Ishikawa (cell line): ENCODE data around the gene KAT6B.

ENCODE experiments used
- CEBPB ChIP-seq: IDR thresholded peaks from 2 replicates; pipeline ENCODE4 v1.6.1; 2012
- CREB1 ChIP-seq: IDR thresholded peaks from 2 replicates; pipeline ENCODE4 v1.6.1; 2012; ENCODE audit warnings: low read depth
- EGR1 ChIP-seq: IDR thresholded peaks from 2 replicates; pipeline ENCODE4 v1.6.1; 2012
- EP300 ChIP-seq: IDR thresholded peaks from 2 replicates; pipeline ENCODE4 v1.6.1; 2012; ENCODE audit warnings: borderline replicate concordance
- FOXM1 ChIP-seq: IDR thresholded peaks from 2 replicates; pipeline ENCODE4 v1.6.1; 2012; ENCODE audit warnings: low read depth, borderline replicate concordance
- NFIC ChIP-seq: IDR thresholded peaks from 2 replicates; pipeline ENCODE4 v1.6.1; 2012
- RAD21 ChIP-seq: IDR thresholded peaks from 2 replicates; pipeline ENCODE4 v1.6.1; 2012; ENCODE audit warnings: low read depth
- TAF1 ChIP-seq: IDR thresholded peaks from 2 replicates; pipeline ENCODE4 v1.6.1; 2012; ENCODE audit warnings: low read depth, mild to moderate bottlenecking
- TCF12 ChIP-seq: IDR thresholded peaks from 2 replicates; pipeline ENCODE4 v1.6.1; 2012; ENCODE audit warnings: low read depth
- TEAD4 ChIP-seq: IDR thresholded peaks from 2 replicates; pipeline ENCODE4 v1.6.1; 2012
- YY1 ChIP-seq: IDR thresholded peaks from 2 replicates; pipeline ENCODE4 v1.6.1; 2012; ENCODE audit warnings: low read depth
- ZBTB7A ChIP-seq: IDR thresholded peaks from 2 replicates; pipeline ENCODE4 v1.6.1; 2012; ENCODE audit warnings: low read depth
- TF ChIP-seq, protein P1 (sequence below): IDR thresholded peaks from 2 replicates; pipeline ENCODE4 v1.6.1; 2012
- TF ChIP-seq, protein P2 (sequence below): IDR thresholded peaks from 2 replicates; pipeline ENCODE4 v1.6.1; 2012
- TF ChIP-seq, protein P3 (sequence below): IDR thresholded peaks from 2 replicates; pipeline ENCODE4 v1.6.1; 2012; ENCODE audit warnings: low read depth, mild to moderate bottlenecking

The KAT6B gene

DNA sequence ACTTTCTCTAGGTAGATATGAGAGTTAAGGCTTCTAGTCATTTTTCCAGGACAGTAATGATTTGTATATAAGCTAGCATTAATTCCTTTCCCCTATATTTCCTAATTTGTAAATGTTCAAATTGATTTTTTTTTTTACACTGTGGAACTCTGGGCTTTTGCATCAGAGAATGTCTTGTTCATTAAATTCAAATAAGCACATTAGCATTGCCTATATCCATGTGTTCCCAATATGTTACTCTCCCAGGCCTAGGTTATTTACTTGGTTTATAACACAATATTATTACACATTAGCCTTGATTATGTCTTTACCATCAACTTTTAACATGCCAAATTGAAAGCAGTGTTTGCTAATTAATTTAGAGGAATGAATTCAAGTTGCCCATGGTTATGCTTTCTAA lies 201.6 kb downstream of the KAT6B start:
- TF ChIP-seq YY1 (no peak), EP300 (no peak), EGR1 (no peak), TEAD4 (no peak), RAD21 (no peak), ZBTB7A (no peak), TCF12 (no peak), NFIC (no peak), FOXM1 (no peak), TAF1 (no peak), CREB1 (no peak), CEBPB (no peak)
- TF ChIP-seq, protein P1, sequence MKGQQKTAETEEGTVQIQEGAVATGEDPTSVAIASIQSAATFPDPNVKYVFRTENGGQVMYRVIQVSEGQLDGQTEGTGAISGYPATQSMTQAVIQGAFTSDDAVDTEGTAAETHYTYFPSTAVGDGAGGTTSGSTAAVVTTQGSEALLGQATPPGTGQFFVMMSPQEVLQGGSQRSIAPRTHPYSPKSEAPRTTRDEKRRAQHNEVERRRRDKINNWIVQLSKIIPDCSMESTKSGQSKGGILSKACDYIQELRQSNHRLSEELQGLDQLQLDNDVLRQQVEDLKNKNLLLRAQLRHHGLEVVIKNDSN, result no peak
- TF ChIP-seq, protein P2, sequence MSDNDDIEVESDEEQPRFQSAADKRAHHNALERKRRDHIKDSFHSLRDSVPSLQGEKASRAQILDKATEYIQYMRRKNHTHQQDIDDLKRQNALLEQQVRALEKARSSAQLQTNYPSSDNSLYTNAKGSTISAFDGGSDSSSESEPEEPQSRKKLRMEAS, result no peak
- TF ChIP-seq, protein P3, sequence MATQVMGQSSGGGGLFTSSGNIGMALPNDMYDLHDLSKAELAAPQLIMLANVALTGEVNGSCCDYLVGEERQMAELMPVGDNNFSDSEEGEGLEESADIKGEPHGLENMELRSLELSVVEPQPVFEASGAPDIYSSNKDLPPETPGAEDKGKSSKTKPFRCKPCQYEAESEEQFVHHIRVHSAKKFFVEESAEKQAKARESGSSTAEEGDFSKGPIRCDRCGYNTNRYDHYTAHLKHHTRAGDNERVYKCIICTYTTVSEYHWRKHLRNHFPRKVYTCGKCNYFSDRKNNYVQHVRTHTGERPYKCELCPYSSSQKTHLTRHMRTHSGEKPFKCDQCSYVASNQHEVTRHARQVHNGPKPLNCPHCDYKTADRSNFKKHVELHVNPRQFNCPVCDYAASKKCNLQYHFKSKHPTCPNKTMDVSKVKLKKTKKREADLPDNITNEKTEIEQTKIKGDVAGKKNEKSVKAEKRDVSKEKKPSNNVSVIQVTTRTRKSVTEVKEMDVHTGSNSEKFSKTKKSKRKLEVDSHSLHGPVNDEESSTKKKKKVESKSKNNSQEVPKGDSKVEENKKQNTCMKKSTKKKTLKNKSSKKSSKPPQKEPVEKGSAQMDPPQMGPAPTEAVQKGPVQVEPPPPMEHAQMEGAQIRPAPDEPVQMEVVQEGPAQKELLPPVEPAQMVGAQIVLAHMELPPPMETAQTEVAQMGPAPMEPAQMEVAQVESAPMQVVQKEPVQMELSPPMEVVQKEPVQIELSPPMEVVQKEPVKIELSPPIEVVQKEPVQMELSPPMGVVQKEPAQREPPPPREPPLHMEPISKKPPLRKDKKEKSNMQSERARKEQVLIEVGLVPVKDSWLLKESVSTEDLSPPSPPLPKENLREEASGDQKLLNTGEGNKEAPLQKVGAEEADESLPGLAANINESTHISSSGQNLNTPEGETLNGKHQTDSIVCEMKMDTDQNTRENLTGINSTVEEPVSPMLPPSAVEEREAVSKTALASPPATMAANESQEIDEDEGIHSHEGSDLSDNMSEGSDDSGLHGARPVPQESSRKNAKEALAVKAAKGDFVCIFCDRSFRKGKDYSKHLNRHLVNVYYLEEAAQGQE, result no peak

DNA sequence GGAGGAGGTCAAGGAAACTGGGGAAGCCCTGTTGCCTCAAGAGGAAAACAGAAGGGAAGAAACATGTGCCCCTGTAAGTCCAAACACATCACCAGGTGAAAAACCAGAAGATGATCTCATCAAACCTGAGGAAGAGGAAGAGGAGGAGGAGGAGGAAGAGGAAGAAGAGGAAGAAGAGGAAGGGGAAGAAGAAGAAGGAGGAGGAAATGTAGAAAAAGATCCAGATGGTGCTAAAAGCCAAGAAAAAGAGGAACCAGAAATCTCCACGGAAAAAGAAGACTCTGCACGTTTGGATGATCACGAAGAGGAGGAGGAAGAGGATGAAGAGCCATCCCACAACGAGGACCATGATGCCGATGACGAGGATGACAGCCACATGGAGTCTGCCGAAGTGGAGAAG lies 202.3 kb downstream of the KAT6B start:
- TF ChIP-seq FOXM1 (no peak), TAF1 (no peak), TCF12 (no peak), NFIC (no peak)
- TF ChIP-seq, protein P1, result no peak

DNA sequence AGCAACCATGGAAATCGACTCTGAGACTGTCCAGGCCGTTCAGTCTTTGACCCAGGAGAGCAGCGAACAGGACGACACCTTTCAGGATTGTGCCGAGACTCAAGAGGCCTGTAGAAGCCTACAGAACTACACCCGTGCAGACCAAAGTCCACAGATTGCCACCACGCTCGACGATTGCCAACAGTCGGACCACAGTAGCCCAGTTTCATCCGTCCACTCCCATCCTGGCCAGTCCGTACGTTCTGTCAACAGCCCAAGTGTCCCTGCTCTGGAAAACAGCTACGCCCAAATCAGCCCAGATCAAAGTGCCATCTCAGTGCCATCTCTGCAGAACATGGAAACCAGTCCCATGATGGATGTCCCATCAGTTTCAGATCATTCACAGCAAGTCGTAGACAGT lies 203.0 kb downstream of the KAT6B start:
- no peak for TF ChIP-seq CREB1
- no peak for TF ChIP-seq TEAD4
- TF ChIP-seq RAD21, result no peak
- TF ChIP-seq CEBPB, result no peak
- TF ChIP-seq, protein P3, result no peak
- TF ChIP-seq FOXM1, result no peak
- TF ChIP-seq, protein P2, result no peak
- TF ChIP-seq EP300, result no peak
- TF ChIP-seq TAF1, result no peak
- TF ChIP-seq YY1, result no peak
- no peak for TF ChIP-seq EGR1
- TF ChIP-seq NFIC, result no peak
- TF ChIP-seq TCF12, result no peak
- TF ChIP-seq, protein P1, result no peak
- no peak for TF ChIP-seq ZBTB7A

DNA sequence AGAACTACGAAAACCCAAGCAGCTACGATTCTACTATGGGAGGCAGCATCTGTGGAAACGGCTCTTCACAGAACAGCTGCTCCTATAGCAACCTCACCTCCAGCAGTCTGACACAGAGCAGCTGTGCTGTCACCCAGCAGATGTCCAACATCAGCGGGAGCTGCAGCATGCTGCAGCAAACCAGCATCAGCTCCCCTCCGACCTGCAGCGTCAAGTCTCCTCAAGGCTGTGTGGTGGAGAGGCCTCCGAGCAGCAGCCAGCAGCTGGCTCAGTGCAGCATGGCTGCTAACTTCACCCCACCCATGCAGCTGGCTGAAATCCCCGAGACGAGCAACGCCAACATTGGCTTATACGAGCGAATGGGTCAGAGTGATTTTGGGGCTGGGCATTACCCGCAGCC lies 203.5 kb downstream of the KAT6B start:
- TF ChIP-seq EGR1 (no peak), EP300 (no peak), TAF1 (no peak), YY1 (no peak), TEAD4 (no peak), CREB1 (no peak), FOXM1 (no peak), TCF12 (no peak), ZBTB7A (no peak), CEBPB (no peak), NFIC (no peak), RAD21 (no peak)
- TF ChIP-seq, protein P3, result no peak
- TF ChIP-seq, protein P1, result no peak
- TF ChIP-seq, protein P2, result no peak
